ENCODE results near the gene STAT3.
A peak's percentile ranks its signal among the peaks of the same experiment; 100 is the strongest.

The STAT3 gene

GRCh38 chr17:42405076-42405475 lies 16.8 kb upstream of the STAT3 start:
- H3K79me1 ChIP-seq (replicated peaks; ENCODE audit: low read length, poor library complexity, severe bottlenecking), result peaks cover 24% of the 10 kb centered on the region
- no peak overlapping the region for H3K14ac ChIP-seq (ENCODE audit: low read length in 2 of 2)
- H2AK5ac ChIP-seq (ENCODE audit: low read length, severe bottlenecking), result no peak overlapping the region
- no peak overlapping the region for H2AFZ ChIP-seq (ENCODE audit: low read depth, low read length)
- H3K27ac ChIP-seq (ENCODE audit: low read length, poor library complexity, severe bottlenecking), result no peak overlapping the region
- no peak overlapping the region for H2BK12ac ChIP-seq (ENCODE audit: low read length in 2 of 2)
- no peak overlapping the region for H4K91ac ChIP-seq (ENCODE audit: low read length)
- H3K4me2 ChIP-seq (ENCODE audit: low read length, poor library complexity, severe bottlenecking), result no peak overlapping the region
- H4K8ac ChIP-seq (ENCODE audit: low read length), result no peak overlapping the region
- no peaks in the 10 kb centered on the region for H3K9me3 ChIP-seq (ENCODE audit: control insufficient read depth, low read length)
- H3K4me3 ChIP-seq (ENCODE audit: insufficient read depth in 1 of 2, low read depth in 1 of 2, low read length in 2 of 2), result no peak overlapping the region
- H2BK5ac ChIP-seq (ENCODE audit: low read depth, low read length, poor library complexity, severe bottlenecking), result no peak overlapping the region
- WGBS, result 98% methylated on average over 35 of the region's 35 CpGs
- no peak overlapping the region for H3K4ac ChIP-seq (ENCODE audit: low read depth in 1 of 2, low read length in 2 of 2)
- H3K18ac ChIP-seq (ENCODE audit: low read depth in 1 of 2, low read length in 2 of 2), result no peak overlapping the region
- peak overlapping the region; percentile 36 for H2BK15ac ChIP-seq (ENCODE audit: low read depth, poor library complexity, severe bottlenecking)
- no peak overlapping the region for H3K9ac ChIP-seq (ENCODE audit: low read length)
- H3K27me3 ChIP-seq (ENCODE audit: control insufficient read depth in 1 of 2, insufficient read depth in 1 of 2, low read length in 2 of 2), result no peaks in the 10 kb centered on the region
- no peak for DNase-seq
- H2BK120ac ChIP-seq (ENCODE audit: low read depth, low read length), result no peak overlapping the region
- H3K36me3 ChIP-seq (ENCODE audit: control insufficient read depth in 1 of 2, insufficient read depth in 2 of 2, low read depth in 1 of 2, low read length in 2 of 2), result peaks cover 37% of the 10 kb centered on the region in 2 experiments
- H3K4me1 ChIP-seq (ENCODE audit: control insufficient read depth, insufficient read depth, low read depth, low read length), result peaks cover 20% of the 10 kb centered on the region
- no peak overlapping the region for H3K23ac ChIP-seq (ENCODE audit: low read length in 2 of 2)

- no peak overlapping the region for H2AK5ac ChIP-seq (ENCODE audit: low read length, severe bottlenecking)
- no peak overlapping the region for H3K4me3 ChIP-seq (ENCODE audit: insufficient read depth in 1 of 2, low read depth in 1 of 2, low read length in 2 of 2)
- no peak overlapping the region for H3K18ac ChIP-seq (ENCODE audit: low read depth in 1 of 2, low read length in 2 of 2)
- H2BK120ac ChIP-seq (ENCODE audit: low read depth, low read length), result no peak overlapping the region
- H2BK15ac ChIP-seq (ENCODE audit: low read depth, poor library complexity, severe bottlenecking), result no peak overlapping the region
- no peak overlapping the region for H3K27ac ChIP-seq (ENCODE audit: low read length, poor library complexity, severe bottlenecking)
- peaks cover 24% of the 10 kb centered on the region for H3K79me1 ChIP-seq (replicated peaks; ENCODE audit: low read length, poor library complexity, severe bottlenecking)
- peak overlapping the region; percentile 30 for H3K9ac ChIP-seq (ENCODE audit: low read length)
- H3K27me3 ChIP-seq (ENCODE audit: control insufficient read depth in 1 of 2, insufficient read depth in 1 of 2, low read length in 2 of 2), result no peaks in the 10 kb centered on the region
- peaks cover 17% of the 10 kb centered on the region for H3K4me1 ChIP-seq (ENCODE audit: control insufficient read depth, insufficient read depth, low read depth, low read length)
- no peak overlapping the region for H3K23ac ChIP-seq (ENCODE audit: low read length in 2 of 2)
- peaks cover 37% of the 10 kb centered on the region in 2 experiments for H3K36me3 ChIP-seq (ENCODE audit: control insufficient read depth in 1 of 2, insufficient read depth in 2 of 2, low read depth in 1 of 2, low read length in 2 of 2)
- H3K14ac ChIP-seq (ENCODE audit: low read length in 2 of 2), result no peak overlapping the region
- WGBS, result 97% methylated on average over 61 of the region's 63 CpGs
- H4K91ac ChIP-seq (ENCODE audit: low read length), result no peak overlapping the region
- no peak overlapping the region for H3K4me2 ChIP-seq (ENCODE audit: low read length, poor library complexity, severe bottlenecking)
- H2AFZ ChIP-seq (ENCODE audit: low read depth, low read length), result no peak overlapping the region
- H2BK5ac ChIP-seq (ENCODE audit: low read depth, low read length, poor library complexity, severe bottlenecking), result no peak overlapping the region
- no peaks in the 10 kb centered on the region for H3K9me3 ChIP-seq (ENCODE audit: control insufficient read depth, low read length)
- H2BK12ac ChIP-seq (ENCODE audit: low read length in 2 of 2), result no peak overlapping the region
- no peak overlapping the region for H3K4ac ChIP-seq (ENCODE audit: low read depth in 1 of 2, low read length in 2 of 2)
- no peak for DNase-seq
- H4K8ac ChIP-seq (ENCODE audit: low read length), result no peak overlapping the region
Observed at GRCh38 chr17:42404326-42405055, 16.2 kb upstream of the STAT3 start.

GRCh38 chr17:42403150-42403549 lies 14.9 kb upstream of the STAT3 start:
- no peak overlapping the region for H3K4ac ChIP-seq (ENCODE audit: low read depth in 1 of 2, low read length in 2 of 2)

GRCh38 chr17:42402117-42402516 lies 13.9 kb upstream of the STAT3 start:
- H2AK5ac ChIP-seq (ENCODE audit: low read length, severe bottlenecking), result no peak overlapping the region
- peaks cover 34 to 37% of the 10 kb centered on the region in 2 experiments for H3K36me3 ChIP-seq (ENCODE audit: control insufficient read depth in 1 of 2, insufficient read depth in 2 of 2, low read depth in 1 of 2, low read length in 2 of 2)
- no peak overlapping the region for H2BK120ac ChIP-seq (ENCODE audit: low read depth, low read length)
- no peak overlapping the region for H4K8ac ChIP-seq (ENCODE audit: low read length)
- H4K91ac ChIP-seq (ENCODE audit: low read length), result no peak overlapping the region
- no peaks in the 10 kb centered on the region for H3K27me3 ChIP-seq (ENCODE audit: control insufficient read depth in 1 of 2, insufficient read depth in 1 of 2, low read length in 2 of 2)
- H3K18ac ChIP-seq (ENCODE audit: low read depth in 1 of 2, low read length in 2 of 2), result no peak overlapping the region
- peak overlapping the region; percentile 65 for H3K9ac ChIP-seq (ENCODE audit: low read length)
- H3K14ac ChIP-seq (ENCODE audit: low read length in 2 of 2), result no peak overlapping the region
- H3K4ac ChIP-seq (ENCODE audit: low read depth in 1 of 2, low read length in 2 of 2), result no peak overlapping the region
- H2AFZ ChIP-seq (ENCODE audit: low read depth, low read length), result no peak overlapping the region
- 32% methylated on average over 2 of the region's 3 CpGs for WGBS
- peak; percentile 38 for DNase-seq
- no peaks in the 10 kb centered on the region for H3K9me3 ChIP-seq (ENCODE audit: control insufficient read depth, low read length)
- H3K4me3 ChIP-seq (ENCODE audit: insufficient read depth in 1 of 2, low read depth in 1 of 2, low read length in 2 of 2), result no peak overlapping the region
- H3K79me1 ChIP-seq (replicated peaks; ENCODE audit: low read length, poor library complexity, severe bottlenecking), result peaks cover 22% of the 10 kb centered on the region
- no peak overlapping the region for H3K27ac ChIP-seq (ENCODE audit: low read length, poor library complexity, severe bottlenecking)
- peaks cover 6% of the 10 kb centered on the region for H3K4me1 ChIP-seq (ENCODE audit: control insufficient read depth, insufficient read depth, low read depth, low read length)
- no peak overlapping the region for H3K23ac ChIP-seq (ENCODE audit: low read length in 2 of 2)
- H3K4me2 ChIP-seq (ENCODE audit: low read length, poor library complexity, severe bottlenecking), result no peak overlapping the region
- H2BK5ac ChIP-seq (ENCODE audit: low read depth, low read length, poor library complexity, severe bottlenecking), result no peak overlapping the region
- H2BK12ac ChIP-seq (ENCODE audit: low read length in 2 of 2), result no peak overlapping the region
- no peak overlapping the region for H2BK15ac ChIP-seq (ENCODE audit: low read depth, poor library complexity, severe bottlenecking)

More at GRCh38 chr17:42403150-42403549, 14.9 kb upstream of the STAT3 start:
- Histone ChIP-seq H2AK5ac (ENCODE audit: low read length, severe bottlenecking) (no peak overlapping the region), H2BK5ac (ENCODE audit: low read depth, low read length, poor library complexity, severe bottlenecking) (no peak overlapping the region), H2AFZ (ENCODE audit: low read depth, low read length) (no peak overlapping the region), H3K23ac (ENCODE audit: low read length in 2 of 2) (no peak overlapping the region), H4K91ac (ENCODE audit: low read length) (no peak overlapping the region), H3K9ac (ENCODE audit: low read length) (peak overlapping the region; percentile 65), H3K79me1 (replicated peaks; ENCODE audit: low read length, poor library complexity, severe bottlenecking) (peaks cover 24% of the 10 kb centered on the region), H2BK15ac (ENCODE audit: low read depth, poor library complexity, severe bottlenecking) (no peak overlapping the region), H4K8ac (ENCODE audit: low read length) (no peak overlapping the region), H3K4me1 (ENCODE audit: control insufficient read depth, insufficient read depth, low read depth, low read length) (peaks cover 13% of the 10 kb centered on the region), H3K14ac (ENCODE audit: low read length in 2 of 2) (no peak overlapping the region), H3K4me3 (ENCODE audit: insufficient read depth in 1 of 2, low read depth in 1 of 2, low read length in 2 of 2) (no peak overlapping the region), H3K27me3 (ENCODE audit: control insufficient read depth in 1 of 2, insufficient read depth in 1 of 2, low read length in 2 of 2) (no peaks in the 10 kb centered on the region), H2BK12ac (ENCODE audit: low read length in 2 of 2) (no peak overlapping the region), H3K4me2 (ENCODE audit: low read length, poor library complexity, severe bottlenecking) (no peak overlapping the region), H3K9me3 (ENCODE audit: control insufficient read depth, low read length) (no peaks in the 10 kb centered on the region), H3K36me3 (ENCODE audit: control insufficient read depth in 1 of 2, insufficient read depth in 2 of 2, low read depth in 1 of 2, low read length in 2 of 2) (peaks cover 34 to 37% of the 10 kb centered on the region in 2 experiments), H3K18ac (ENCODE audit: low read depth in 1 of 2, low read length in 2 of 2) (peak overlapping the region in 1 of 2 experiments; percentile 18), H3K27ac (ENCODE audit: low read length, poor library complexity, severe bottlenecking) (no peak overlapping the region), H2BK120ac (ENCODE audit: low read depth, low read length) (no peak overlapping the region)
- WGBS, result 78% methylated on average over 6 of the region's 6 CpGs
- DNase-seq, result no peak
